ENCODE results near the gene OR2A14. TPM values are rescaled to one million over a fixed set of nuclear protein-coding genes. Genes with fewer than 3 reads are reported as not detected.
"Not testable (repeated sequence)": the region's sequence is repeated elsewhere in the genome, so short reads cannot be mapped to it uniquely, and the experiment has no call there.

Gene OR2A14
- total RNA-seq, 1 donor from 2014 or later = not detected

GRCh38 chr7:144148224-144148827 is 25.4 kb downstream of the OR2A14 start:
- no peak for DNase-seq (ENCODE audit: low spot score)

GRCh38 chr7:144158861-144159260 is 35.9 kb downstream of the OR2A14 start:
- no peak for DNase-seq (ENCODE audit: low spot score)

- DNase-seq (ENCODE audit: low spot score) = no peak
These were observed 41.8 kb downstream of the OR2A14 start for GRCh38 chr7:144164784-144165183.

- DNase-seq (ENCODE audit: low spot score) = not testable (repeated sequence)
These were observed 48.8 kb downstream of the OR2A14 start for GRCh38 chr7:144171594-144172350.

- DNase-seq (ENCODE audit: low spot score) = no peak
These were observed 51.6 kb downstream of the OR2A14 start for GRCh38 chr7:144174613-144175012.

- not testable (repeated sequence) for DNase-seq (ENCODE audit: low spot score)
These were observed 55.6 kb downstream of the OR2A14 start for GRCh38 chr7:144178380-144179164.

- not testable (repeated sequence) for DNase-seq (ENCODE audit: low spot score)
These were observed 56.1 kb downstream of the OR2A14 start for GRCh38 chr7:144179165-144179479.

Other genes with a start within 250 kb of the OR2A14 start
- gene TCAF1, start 221.0 kb upstream of the OR2A14 start, total RNA-seq = 50.8 TPM
- not detected for gene OR2F2, start 187.9 kb upstream of the OR2A14 start, total RNA-seq
- not detected for gene OR2F1, start 168.3 kb upstream of the OR2A14 start, total RNA-seq
- gene OR6B1, start 122.9 kb upstream of the OR2A14 start, total RNA-seq = not detected
- gene OR2A5, start 74.2 kb upstream of the OR2A14 start, total RNA-seq = not detected
- not detected for gene OR2A25, start 53.4 kb upstream of the OR2A14 start, total RNA-seq
- gene OR2A12, start 36.9 kb upstream of the OR2A14 start, total RNA-seq = not detected
- not detected for gene OR2A2, start 13.6 kb upstream of the OR2A14 start, total RNA-seq
- gene CTAGE4, start 60.3 kb downstream of the OR2A14 start, total RNA-seq = 0.58 TPM
- gene ARHGEF35, start 72.7 kb downstream of the OR2A14 start, total RNA-seq = 7.2 TPM
- not detected for gene OR2A42, start 116.4 kb downstream of the OR2A14 start, total RNA-seq
- 3.8 TPM for gene OR2A7, start 141.6 kb downstream of the OR2A14 start, total RNA-seq
- gene CTAGE8, start 146.1 kb downstream of the OR2A14 start, total RNA-seq = 0.71 TPM
- 0.16 TPM for gene OR2A1, start 189.2 kb downstream of the OR2A14 start, total RNA-seq
- gene ARHGEF5, start 232.2 kb downstream of the OR2A14 start, total RNA-seq = 9.4 TPM

Measured in mesenteric fat pad (tissue), 1 donor.